ENCODE data around the gene SLC25A53.

SLC25A53 gene

GRCh38 chrX:104156630-104157529 is at the start of gene SLC25A53:
Gene SLC25A53, minus strand, starts transcription at chrX:104157009. Its CDS starts 51,752 bp downstream, at chrX:104105257.
- DNase-seq: peak; percentile 96

- DNase-seq: no peak
Observed at GRCh38 chrX:104205548-104205947, 48.7 kb upstream of the SLC25A53 start.

- peak; percentile 48 for DNase-seq
Observed at GRCh38 chrX:104195489-104196084, 38.8 kb upstream of the SLC25A53 start.

GRCh38 chrX:104195013-104195412 is 38.2 kb upstream of the SLC25A53 start:
- no peak for DNase-seq

GRCh38 chrX:104193485-104193884 is 36.7 kb upstream of the SLC25A53 start:
- DNase-seq: no peak

GRCh38 chrX:104189837-104190236 is 33.0 kb upstream of the SLC25A53 start:
- DNase-seq: no peak

- no peak for DNase-seq
Observed at GRCh38 chrX:104187931-104188330, 31.1 kb upstream of the SLC25A53 start.

- DNase-seq: peak; percentile 11
Observed at GRCh38 chrX:104183685-104184084, 26.9 kb upstream of the SLC25A53 start.

GRCh38 chrX:104173841-104174240 is 17.0 kb upstream of the SLC25A53 start:
- no peak for DNase-seq

GRCh38 chrX:104172788-104173187 is 16.0 kb upstream of the SLC25A53 start:
- DNase-seq: no peak

- no peak for DNase-seq
Observed at GRCh38 chrX:104172121-104172520, 15.3 kb upstream of the SLC25A53 start.

- no peak for DNase-seq
Observed at GRCh38 chrX:104168127-104168526, 11.3 kb upstream of the SLC25A53 start.

- peak; percentile 33 for DNase-seq
Observed at GRCh38 chrX:104166735-104167436, 10.1 kb upstream of the SLC25A53 start.

- DNase-seq: peak; percentile 92
Observed at GRCh38 chrX:104165894-104166734, 9.3 kb upstream of the SLC25A53 start, which contains the start of gene FAM199X. Gene FAM199X, plus strand, starts transcription at chrX:104166453. Its CDS starts 333 bp downstream, at chrX:104166786.

- peak; percentile 1 for DNase-seq
Observed at GRCh38 chrX:104151037-104151436, 5.8 kb downstream of the SLC25A53 start.

- no peak for DNase-seq
Observed at GRCh38 chrX:104141087-104141760, 15.6 kb downstream of the SLC25A53 start.

- DNase-seq: peak; percentile 11
Observed at GRCh38 chrX:104137496-104137895, 19.3 kb downstream of the SLC25A53 start.

GRCh38 chrX:104136241-104137019 is 20.4 kb downstream of the SLC25A53 start:
- DNase-seq: peak; percentile 93

GRCh38 chrX:104135677-104136076 is 21.1 kb downstream of the SLC25A53 start:
- no peak for DNase-seq

- no peak for DNase-seq
Observed at GRCh38 chrX:104134583-104135261, 22.1 kb downstream of the SLC25A53 start.

All from NCI-H82 (cell line).